Stimulated activated naive B cell treated with anti-CD40 and anti-IgM and Interleukin-4, amounts not matched to agents 10 μg/mL and 1 μg/mL and 100 μg/mL, for 72 hours (primary cell): Measurements from ENCODE around the gene TTC33.
"Not testable (repeated sequence)": the region's sequence is repeated elsewhere in the genome, so short reads cannot be mapped to it uniquely, and the experiment has no call there.

Source experiments
- ATAC-seq, 2 donors: fragments of 150-1000 bp; cut with Tn5 transposase; replicated peaks; 2 replicates each; pipeline ENCODE4 v1.10.0; 2021; ENCODE audit warnings: moderate library complexity in 1 of 2
- DNase-seq: peaks from one replicate; pipeline ENCODE4 v3.0.0; 2021
- H3K27ac Mint-ChIP-seq: one replicate; pipeline ENCODE4 v1.8.0; 2022; ENCODE audit warnings: mild to moderate bottlenecking, mixed read lengths
- H3K27me3 Mint-ChIP-seq, 2 donors: one replicate each; pipeline ENCODE4 v1.8.0; 2022; ENCODE audit warnings: mixed read lengths in 2 of 2
- H3K36me3 Mint-ChIP-seq, 2 donors: one replicate each; pipeline ENCODE4 v1.8.0; 2022; ENCODE audit warnings: mixed read lengths in 2 of 2, mild to moderate bottlenecking in 1 of 2
- H3K4me1 Mint-ChIP-seq, 2 donors: one replicate each; pipeline ENCODE4 v1.8.0; 2022; ENCODE audit warnings: mixed read lengths in 2 of 2, mild to moderate bottlenecking in 1 of 2
- H3K4me3 Mint-ChIP-seq, 2 donors: one replicate each; pipeline ENCODE4 v1.8.0; 2022; ENCODE audit warnings: mild to moderate bottlenecking in 2 of 2, mixed read lengths in 2 of 2, moderate library complexity in 1 of 2
- H3K9me3 Mint-ChIP-seq, 2 donors: one replicate each; pipeline ENCODE4 v1.8.0; 2022; ENCODE audit warnings: mixed read lengths in 2 of 2, mild to moderate bottlenecking in 1 of 2

TTC33 gene

GRCh38 chr5:40676613-40677343 lies 79.0 kb downstream of the TTC33 start:
- Mint-ChIP-seq H3K4me1 (peaks cover 23 to 52% of the 10 kb centered on the region in 2 donors), H3K27ac (peak overlapping the region; percentile 25), H3K4me3 (peak overlapping the region in 1 of 2 donors; percentile 13), H3K9me3 (no peaks in the 10 kb centered on the region), H3K27me3 (no peaks in the 10 kb centered on the region), H3K36me3 (peaks cover 18 to 23% of the 10 kb centered on the region in 2 donors)
- no peak for ATAC-seq
- no peak for DNase-seq

GRCh38 chr5:40675396-40676133 lies 80.2 kb downstream of the TTC33 start:
- Mint-ChIP-seq H3K9me3 (no peaks in the 10 kb centered on the region), H3K36me3 (peaks cover 6 to 11% of the 10 kb centered on the region in 2 donors), H3K27me3 (no peaks in the 10 kb centered on the region), H3K27ac (no peak overlapping the region), H3K4me3 (no peak overlapping the region), H3K4me1 (peaks cover 24 to 44% of the 10 kb centered on the region in 2 donors)
- ATAC-seq: no peak
- DNase-seq: no peak

- no peak overlapping the region for H3K27ac Mint-ChIP-seq
- no peak overlapping the region for H3K4me3 Mint-ChIP-seq
Observed at GRCh38 chr5:40674661-40675235, 81.0 kb downstream of the TTC33 start.

GRCh38 chr5:40672425-40672824 lies 83.3 kb downstream of the TTC33 start:
- no peaks in the 10 kb centered on the region for H3K9me3 Mint-ChIP-seq
- H3K27me3 Mint-ChIP-seq: peaks cover 0 to 4% of the 10 kb centered on the region in 2 donors
- DNase-seq (no peak), ATAC-seq (peak; percentile 66 to 76)
- no peak overlapping the region for H3K4me3 Mint-ChIP-seq
- H3K27ac Mint-ChIP-seq: no peak overlapping the region
- H3K36me3 Mint-ChIP-seq: no peaks in the 10 kb centered on the region
- H3K4me1 Mint-ChIP-seq: peaks cover 27 to 41% of the 10 kb centered on the region in 2 donors

More at GRCh38 chr5:40674661-40675235, 81.0 kb downstream of the TTC33 start:
- no peak for ATAC-seq
- Mint-ChIP-seq H3K4me1 (peaks cover 30 to 46% of the 10 kb centered on the region in 2 donors), H3K9me3 (no peaks in the 10 kb centered on the region), H3K36me3 (peaks cover 1 to 3% of the 10 kb centered on the region in 2 donors), H3K27me3 (peaks cover 0 to 4% of the 10 kb centered on the region in 2 donors)
- no peak for DNase-seq

- Mint-ChIP-seq H3K4me3 (no peak overlapping the region), H3K27ac (no peak overlapping the region)
- no peak for ATAC-seq
Observed at GRCh38 chr5:40669606-40670390, 86.0 kb downstream of the TTC33 start.

GRCh38 chr5:40667161-40667663 lies 88.5 kb downstream of the TTC33 start:
- Mint-ChIP-seq H3K27me3 (peaks cover 0 to 4% of the 10 kb centered on the region in 2 donors), H3K4me3 (no peak overlapping the region), H3K9me3 (no peaks in the 10 kb centered on the region), H3K4me1 (peaks cover 9 to 10% of the 10 kb centered on the region in 2 donors), H3K27ac (no peak overlapping the region), H3K36me3 (no peaks in the 10 kb centered on the region)
- DNase-seq (no peak), ATAC-seq (no peak)

More at GRCh38 chr5:40669606-40670390, 86.0 kb downstream of the TTC33 start:
- no peak for DNase-seq
- Mint-ChIP-seq H3K27me3 (peaks cover 0 to 4% of the 10 kb centered on the region in 2 donors), H3K36me3 (no peaks in the 10 kb centered on the region), H3K4me1 (peaks cover 19% of the 10 kb centered on the region in 2 donors), H3K9me3 (no peaks in the 10 kb centered on the region)

GRCh38 chr5:40666657-40667056 lies 89.1 kb downstream of the TTC33 start:
- no peaks in the 10 kb centered on the region for H3K9me3 Mint-ChIP-seq
- H3K27ac Mint-ChIP-seq: no peak overlapping the region
- DNase-seq (no peak), ATAC-seq (no peak)
- H3K4me3 Mint-ChIP-seq: no peak overlapping the region
- peaks cover 0 to 4% of the 10 kb centered on the region in 2 donors for H3K27me3 Mint-ChIP-seq
- H3K4me1 Mint-ChIP-seq: peaks cover 8 to 9% of the 10 kb centered on the region in 2 donors
- H3K36me3 Mint-ChIP-seq: no peaks in the 10 kb centered on the region

- Mint-ChIP-seq H3K27ac (no peak overlapping the region), H3K9me3 (no peaks in the 10 kb centered on the region), H3K36me3 (no peaks in the 10 kb centered on the region), H3K27me3 (peaks cover 0 to 4% of the 10 kb centered on the region in 2 donors), H3K4me3 (no peak overlapping the region), H3K4me1 (peaks cover 8 to 9% of the 10 kb centered on the region in 2 donors)
- ATAC-seq (no peak), DNase-seq (no peak)
Observed at GRCh38 chr5:40665635-40666298, 90.0 kb downstream of the TTC33 start.

- Mint-ChIP-seq H3K4me1 (no peaks in the 10 kb centered on the region), H3K9me3 (no peaks in the 10 kb centered on the region), H3K27me3 (no peaks in the 10 kb centered on the region), H3K36me3 (no peaks in the 10 kb centered on the region), H3K4me3 (no peak overlapping the region), H3K27ac (no peak overlapping the region)
- no peak for ATAC-seq
- DNase-seq: no peak
Observed at GRCh38 chr5:40660751-40661150, 95.0 kb downstream of the TTC33 start.

GRCh38 chr5:40656766-40657165 lies 99.0 kb downstream of the TTC33 start:
- Mint-ChIP-seq H3K27ac (no peak overlapping the region), H3K4me1 (peaks cover 21 to 36% of the 10 kb centered on the region in 2 donors), H3K4me3 (no peak overlapping the region), H3K9me3 (no peaks in the 10 kb centered on the region), H3K27me3 (no peaks in the 10 kb centered on the region), H3K36me3 (no peaks in the 10 kb centered on the region)
- DNase-seq (no peak), ATAC-seq (no peak)

GRCh38 chr5:40656091-40656490 lies 99.7 kb downstream of the TTC33 start:
- H3K27me3 Mint-ChIP-seq, H3K27ac Mint-ChIP-seq, DNase-seq, H3K9me3 Mint-ChIP-seq, H3K4me3 Mint-ChIP-seq, H3K36me3 Mint-ChIP-seq, ATAC-seq: not testable (repeated sequence)
- H3K4me1 Mint-ChIP-seq: peaks cover 21 to 36% of the 10 kb centered on the region in 2 donors

GRCh38 chr5:40655138-40655537 lies 100.6 kb downstream of the TTC33 start:
- peaks cover 21 to 40% of the 10 kb centered on the region in 2 donors for H3K4me1 Mint-ChIP-seq
- DNase-seq (no peak), ATAC-seq (peak in 1 of 2 donors; percentile 33)
- H3K36me3 Mint-ChIP-seq: no peaks in the 10 kb centered on the region
- no peaks in the 10 kb centered on the region for H3K27me3 Mint-ChIP-seq
- no peak overlapping the region for H3K4me3 Mint-ChIP-seq
- H3K9me3 Mint-ChIP-seq: no peaks in the 10 kb centered on the region
- peak overlapping the region; percentile 39 for H3K27ac Mint-ChIP-seq

GRCh38 chr5:40654377-40654991 lies 101.3 kb downstream of the TTC33 start:
- DNase-seq (no peak), ATAC-seq (no peak)
- Mint-ChIP-seq H3K36me3 (no peaks in the 10 kb centered on the region), H3K27ac (no peak overlapping the region), H3K27me3 (no peaks in the 10 kb centered on the region), H3K4me3 (peak overlapping the region in 1 of 2 donors; percentile 3), H3K9me3 (no peaks in the 10 kb centered on the region), H3K4me1 (peaks cover 26 to 46% of the 10 kb centered on the region in 2 donors)
